ENCODE measurements around the gene AHI1.

DNA sequence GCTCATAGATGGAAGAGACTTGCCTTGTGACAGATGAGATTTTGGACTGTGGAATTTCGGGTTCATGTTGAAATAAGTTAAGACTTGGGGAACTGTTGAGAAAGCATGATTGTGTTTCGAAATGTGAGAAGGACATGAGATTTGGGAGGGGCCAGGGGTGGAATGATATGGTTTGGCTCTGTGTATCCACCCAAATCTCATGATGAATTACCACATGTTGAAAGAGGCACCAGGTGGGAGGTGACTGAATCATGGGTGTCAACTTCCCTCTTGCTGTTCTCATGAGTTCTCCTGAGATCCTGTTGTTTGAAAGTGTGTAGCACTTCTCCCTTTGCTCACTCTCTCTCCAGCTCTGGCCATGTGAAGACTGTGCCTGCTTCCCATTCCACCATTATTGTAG lies 17.9 kb downstream of the AHI1 start:
- TF ChIP-seq CTCF (IDR thresholded peaks at IDR 0.05; ENCODE audit: low read length), result no peak
- TF ChIP-seq EZH2 (optimal IDR thresholded peaks at IDR 0.05; ENCODE audit: low read depth, low read length), result no peak
- no peak for TF ChIP-seq EZH2phosphoT487 (IDR thresholded peaks at IDR 0.05; ENCODE audit: low read length)
